Measurements from ENCODE around the gene RFTN1. TPM values are rescaled to one million over a fixed set of nuclear protein-coding genes. Genes with fewer than 3 reads are reported as not detected.

The RFTN1 gene
- total RNA-seq, 1 donor from 2014 or later = 34.7 TPM

GRCh38 chr3:16460886-16461285 is 52.6 kb downstream of the RFTN1 start:
- no peak for TF ChIP-seq CTCF (conservative IDR thresholded peaks at IDR 0.05; ENCODE audit: low read depth, low read length)
- H3K4me3 ChIP-seq (ENCODE audit: low read depth, low read length) = no peak overlapping the region
- no peak for DNase-seq (ENCODE audit: low read depth)

DNA sequence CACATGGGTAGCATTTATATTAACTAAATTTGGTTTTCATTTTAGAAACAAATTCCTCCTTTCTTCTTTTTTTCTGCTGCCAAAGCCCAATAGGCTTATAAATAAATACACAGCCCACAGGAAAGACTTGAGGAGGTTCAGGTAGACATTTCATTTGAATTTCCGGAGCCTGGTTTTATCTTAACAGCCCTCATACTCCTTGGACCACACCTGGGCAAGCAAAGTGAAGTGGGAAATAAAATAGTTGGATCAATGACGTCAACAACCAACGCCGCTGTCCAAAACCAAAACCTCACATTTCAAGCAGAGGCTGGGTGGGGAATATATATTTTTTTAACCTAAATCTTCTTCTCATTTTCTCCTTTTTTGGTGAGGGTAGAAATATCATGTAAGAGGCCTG is 53.2 kb downstream of the RFTN1 start:
- TF ChIP-seq CTCF (conservative IDR thresholded peaks at IDR 0.05; ENCODE audit: low read depth, low read length) = no peak
- no peak for DNase-seq (ENCODE audit: low read depth)
- H3K4me3 ChIP-seq (ENCODE audit: low read depth, low read length) = no peak overlapping the region

DNA sequence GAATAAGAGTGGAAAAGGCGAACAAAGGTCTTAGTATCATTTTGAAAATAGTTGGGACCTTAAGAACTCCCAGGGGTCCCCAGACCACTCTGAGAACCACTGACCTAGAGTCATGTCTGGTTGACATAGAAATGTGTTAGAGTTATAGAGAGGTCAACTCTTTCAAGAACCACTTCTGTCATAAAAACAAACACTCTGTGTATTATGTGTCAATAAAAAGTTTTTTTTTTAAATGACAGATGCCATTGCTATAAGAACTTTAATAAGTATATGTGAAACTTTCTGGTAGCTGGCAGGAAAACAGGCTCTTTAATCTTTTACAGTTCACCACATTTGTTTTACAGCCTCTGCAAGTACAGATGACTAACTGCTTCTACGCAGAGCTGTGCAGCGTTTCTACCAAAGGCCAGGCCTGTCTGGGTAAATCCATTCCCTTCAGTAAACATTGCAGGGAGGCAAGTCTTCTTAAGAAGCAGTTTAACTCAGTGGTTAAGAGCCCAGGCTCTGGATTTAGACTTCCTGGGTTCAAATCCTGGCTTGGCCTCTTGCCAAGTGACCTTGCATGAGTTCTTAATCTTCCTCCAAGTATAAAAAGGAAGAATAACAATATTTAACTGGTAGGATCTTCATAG is 56.6 kb downstream of the RFTN1 start:
- H3K4me3 ChIP-seq (ENCODE audit: low read depth, low read length) = no peak overlapping the region
- no peak for DNase-seq (ENCODE audit: low read depth)
- no peak for TF ChIP-seq CTCF (conservative IDR thresholded peaks at IDR 0.05; ENCODE audit: low read depth, low read length)

DNA sequence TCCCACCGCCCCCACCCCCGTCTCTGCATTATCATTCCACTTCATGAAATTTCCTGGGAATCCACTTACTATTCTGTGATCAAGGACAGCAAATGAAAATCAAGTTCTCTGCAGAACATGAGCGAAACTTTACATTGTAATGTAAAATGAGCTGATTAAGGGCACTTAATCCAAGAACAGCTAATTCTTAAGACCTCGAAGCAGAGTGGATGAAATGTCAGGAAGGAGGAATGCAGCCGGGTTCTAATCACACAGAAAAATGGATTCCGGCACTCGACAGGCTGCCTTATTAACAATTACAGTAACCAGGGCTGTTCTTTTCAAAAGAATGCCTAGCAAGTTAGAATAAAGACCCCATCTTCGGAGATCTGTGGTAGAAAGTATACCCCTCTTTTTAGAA is 57.5 kb downstream of the RFTN1 start:
- TF ChIP-seq CTCF (conservative IDR thresholded peaks at IDR 0.05; ENCODE audit: low read depth, low read length) = no peak
- no peak for DNase-seq (ENCODE audit: low read depth)
- H3K4me3 ChIP-seq (ENCODE audit: low read depth, low read length) = no peak overlapping the region

GRCh38 chr3:16455001-16455400 is 58.5 kb downstream of the RFTN1 start:
- no peak overlapping the region for H3K4me3 ChIP-seq (ENCODE audit: low read depth, low read length)
- no peak for DNase-seq (ENCODE audit: low read depth)
- no peak for TF ChIP-seq CTCF (conservative IDR thresholded peaks at IDR 0.05; ENCODE audit: low read depth, low read length)

DNA sequence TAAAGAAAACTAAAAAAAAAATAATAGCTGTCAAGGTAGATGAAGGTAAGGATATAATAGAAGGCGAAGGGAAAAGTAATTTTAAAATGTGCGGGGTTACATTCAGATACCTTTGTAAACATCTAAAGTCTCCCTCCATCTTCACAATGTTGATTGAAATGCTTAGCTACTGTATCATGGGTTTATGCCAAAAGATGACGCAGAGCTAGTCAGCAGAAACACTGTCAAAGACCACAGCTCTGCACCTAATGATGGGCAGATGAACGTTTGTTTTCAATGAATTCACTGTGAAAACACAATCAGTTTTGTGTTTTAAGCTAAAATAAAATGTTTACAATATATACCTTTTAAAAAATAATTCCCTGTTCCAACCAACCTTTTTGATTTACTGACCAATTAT is 61.2 kb downstream of the RFTN1 start:
- TF ChIP-seq CTCF (conservative IDR thresholded peaks at IDR 0.05; ENCODE audit: low read depth, low read length) = no peak
- DNase-seq (ENCODE audit: low read depth) = no peak
- H3K4me3 ChIP-seq (ENCODE audit: low read depth, low read length) = no peak overlapping the region

GRCh38 chr3:16449369-16449768 is 64.1 kb downstream of the RFTN1 start:
- no peak for TF ChIP-seq CTCF (conservative IDR thresholded peaks at IDR 0.05; ENCODE audit: low read depth, low read length)
- no peak for DNase-seq (ENCODE audit: low read depth)

More at GRCh38 chr3:16449369-16449768, 64.1 kb downstream of the RFTN1 start:
- no peak overlapping the region for H3K4me3 ChIP-seq (ENCODE audit: low read depth, low read length)

All from epithelial cell of proximal tubule (primary cell).